OCI-LY7 (cell line): ENCODE measurements around the gene NIN. TPM values are rescaled to one million over a fixed set of nuclear protein-coding genes. Genes with fewer than 3 reads are reported as not detected.

Experiments used
- BruUV-seq: library from RNA; stranded (reverse); fragments of 400-500 nt; replicated peaks from 2 replicates; lab custom pipeline; 2021; lab: Mats Ljungman, UMichigan
- CTCF ChIA-PET: fragments of 300-600 bp; sonication (Branson Sonifier 250); formaldehyde crosslinking; loops from one replicate; lab custom pipeline; 2022; ENCODE audit warnings: antibody characterized with exemption; ENCODE audit not compliant: unreplicated experiment; lab: Charles Lee
- POLR2A ChIA-PET: fragments of 300-600 bp; sonication (Branson Sonifier 250); formaldehyde crosslinking; loops from one replicate; lab custom pipeline; 2022; ENCODE audit warnings: antibody characterized with exemption; lab: Charles Lee
- DNase-seq: peaks from one replicate; pipeline ENCODE4 v3.0.0-alpha.2; 2015; ENCODE audit warnings: low spot score
- H2AFZ ChIP-seq: fragments of 200-600 bp; sonication (generic), shearing (Covaris generic); 2 replicates; pipeline ENCODE4 v1.6.1; 2014; ENCODE audit warnings: mild to moderate bottlenecking, antibody characterized with exemption, low read length, moderate library complexity
- H3K27ac ChIP-seq: fragments of 200-600 bp; sonication (generic); 2 replicates; pipeline ENCODE4 v1.5.1; 2014; ENCODE audit warnings: mixed run types, low read depth, mild to moderate bottlenecking, moderate library complexity, low read length, inconsistent platforms; ENCODE audit not compliant: poor library complexity, severe bottlenecking
- H3K36me3 ChIP-seq: fragments of 200-600 bp; sonication (generic); 2 replicates; pipeline ENCODE4 v1.6.1; 2014; ENCODE audit warnings: mild to moderate bottlenecking, antibody characterized with exemption, low read length, moderate library complexity, mixed read lengths; ENCODE audit not compliant: insufficient read depth
- H3K4me1 ChIP-seq: fragments of 200-600 bp; sonication (generic); 2 replicates; pipeline ENCODE4 v1.5.1; 2014; ENCODE audit warnings: mild to moderate bottlenecking, low read length; ENCODE audit not compliant: insufficient read depth, poor library complexity, severe bottlenecking
- H3K4me2 ChIP-seq: fragments of 200-600 bp; sonication (generic); 2 replicates; pipeline ENCODE4 v1.6.1; 2014; ENCODE audit warnings: mild to moderate bottlenecking, low read length
- H3K4me3 ChIP-seq: fragments of 200-600 bp; sonication (generic); 2 replicates; pipeline ENCODE4 v1.5.1; 2014; ENCODE audit warnings: mild to moderate bottlenecking, low read depth, low read length; ENCODE audit not compliant: poor library complexity, severe bottlenecking
- H3K79me2 ChIP-seq: fragments of 200-600 bp; sonication (generic); 2 replicates; pipeline ENCODE4 v1.6.1; 2016; ENCODE audit warnings: low read depth, mild to moderate bottlenecking, low read length, moderate library complexity, mixed read lengths; ENCODE audit not compliant: insufficient read depth
- H3K9me2 ChIP-seq: fragments of 200-600 bp; sonication (generic); 2 replicates; pipeline ENCODE4 v1.6.1; 2016; ENCODE audit warnings: mild to moderate bottlenecking, low read length, mixed read lengths; ENCODE audit not compliant: insufficient read depth
- H3K9me3 ChIP-seq: fragments of 200-600 bp; sonication (generic); 2 replicates; pipeline ENCODE4 v1.6.1; 2014; ENCODE audit warnings: mild to moderate bottlenecking, mixed run types, low read length, mixed read lengths
- H4K20me1 ChIP-seq: fragments of 200-600 bp; sonication (generic); 2 replicates; pipeline ENCODE4 v1.6.1; 2014; ENCODE audit warnings: mild to moderate bottlenecking, antibody characterized with exemption, low read length, moderate library complexity, mixed read lengths; ENCODE audit not compliant: insufficient read depth
- CTCF ChIP-seq: fragments of 200-600 bp; sonication (generic); conservative IDR thresholded peaks from 2 replicates; pipeline ENCODE4 v1.5.1; 2014; ENCODE audit warnings: mild to moderate bottlenecking, antibody characterized with exemption, low read length, moderate library complexity, mixed read lengths
- EZH2phosphoT487 ChIP-seq: fragments of 200-600 bp; sonication (generic); IDR thresholded peaks from 2 replicates; pipeline ENCODE4 v1.6.1; 2018; ENCODE audit warnings: low read depth, borderline replicate concordance, mild to moderate bottlenecking, mixed run types, antibody characterized with exemption, low read length, moderate library complexity, mixed read lengths
- intact Hi-C: fragments of 100-400 bp; cut with micrococcal nuclease; formaldehyde crosslinking; loops from one replicate; pipeline ENCODE4 v1.10.0; 2022; ENCODE audit not compliant: unreplicated experiment
- total RNA-seq, 2 experiments: library from RNA; depleted of rRNA in 1 of 2; stranded (reverse); fragments of >200 nt in 1 of 2; shearing (Covaris generic) in 1 of 2; gene quantifications; 2 replicates each; pipeline ENCODE4 v1.2.3, GENCODE V29; 2014 to 2022

The NIN gene
- total RNA-seq, 2 experiments from 2014 or later: 95.3 to 189 TPM

GRCh38 chr14:50744231-50744630 is 86.7 kb downstream of the NIN start:
- intact Hi-C loops: no loop called here
- TF ChIP-seq CTCF: no peak
- TF ChIP-seq EZH2phosphoT487: no peak
- no peak overlapping the region for H3K4me3 ChIP-seq
- H3K27ac ChIP-seq: no peak overlapping the region
- no TSS peak for BruUV-seq
- ChIA-PET CTCF (no interaction called here), POLR2A (interaction anchor here (0.8 kb wide), 1 partner anchor 48 kb away, joined by 3 read pairs; no protein-coding TSS in a partner anchor)
- H3K79me2 ChIP-seq: no peaks in the 10 kb centered on the region
- no peaks in the 10 kb centered on the region for H3K9me2 ChIP-seq
- no peaks in the 10 kb centered on the region for H4K20me1 ChIP-seq
- no peak overlapping the region for H3K4me2 ChIP-seq
- H2AFZ ChIP-seq: no peak overlapping the region
- peaks cover 89% of the 10 kb centered on the region for H3K36me3 ChIP-seq
- peaks cover 5% of the 10 kb centered on the region for H3K4me1 ChIP-seq
- no peaks in the 10 kb centered on the region for H3K9me3 ChIP-seq
- no peak for DNase-seq

- BruUV-seq: no TSS peak
- H3K36me3 ChIP-seq: peaks cover 96% of the 10 kb centered on the region
- no peak overlapping the region for H3K4me2 ChIP-seq
- ChIA-PET CTCF (no interaction called here), POLR2A (no interaction called here)
- TF ChIP-seq CTCF: no peak
- TF ChIP-seq EZH2phosphoT487: no peak
- peaks cover 5% of the 10 kb centered on the region for H3K4me1 ChIP-seq
- no peaks in the 10 kb centered on the region for H4K20me1 ChIP-seq
- no peaks in the 10 kb centered on the region for H3K79me2 ChIP-seq
- H3K9me3 ChIP-seq: no peaks in the 10 kb centered on the region
- no peak for DNase-seq
- H3K9me2 ChIP-seq: no peaks in the 10 kb centered on the region
- H3K27ac ChIP-seq: no peak overlapping the region
- no peak overlapping the region for H2AFZ ChIP-seq
- H3K4me3 ChIP-seq: no peak overlapping the region
- intact Hi-C loops: no loop called here
Measured at GRCh38 chr14:50741567-50741966, 89.4 kb downstream of the NIN start.

GRCh38 chr14:50740856-50741255 is 90.1 kb downstream of the NIN start:
- no peak for DNase-seq
- TF ChIP-seq CTCF: no peak
- TF ChIP-seq EZH2phosphoT487: no peak
- no peak overlapping the region for H2AFZ ChIP-seq
- no TSS peak for BruUV-seq
- no peak overlapping the region for H3K4me3 ChIP-seq
- ChIA-PET CTCF (no interaction called here), POLR2A (interaction anchor here (2.1 kb wide), 1 partner anchor 14 kb away, joined by 4 read pairs; no protein-coding TSS in a partner anchor)
- intact Hi-C loops: no loop called here
- H3K27ac ChIP-seq: no peak overlapping the region
- H3K9me3 ChIP-seq: no peaks in the 10 kb centered on the region
- no peaks in the 10 kb centered on the region for H3K79me2 ChIP-seq
- H3K36me3 ChIP-seq: peaks cover 96% of the 10 kb centered on the region
- no peaks in the 10 kb centered on the region for H4K20me1 ChIP-seq
- H3K4me1 ChIP-seq: peaks cover 5% of the 10 kb centered on the region
- H3K4me2 ChIP-seq: no peak overlapping the region
- H3K9me2 ChIP-seq: no peaks in the 10 kb centered on the region
